Upper lobe of left lung (tissue), 4 donors: ENCODE measurements around the gene PCSK1N.

Experiments used
- EP300 ChIP-seq, 4 donors: sonication (generic); formaldehyde crosslinking; IDR thresholded peaks; one replicate each; pipeline ENCODE4 v1.5.1; 2017; ENCODE audit warnings: antibody characterized with exemption in 4 of 4, control low read depth in 2 of 4
- POLR2A ChIP-seq, 4 donors: fragments of 450-650 bp; IDR thresholded peaks; one replicate each; pipeline ENCODE4 v1.5.1; 2016 to 2017; ENCODE audit warnings: antibody characterized with exemption in 4 of 4, mild to moderate bottlenecking in 2 of 4
- TF ChIP-seq, protein P1 (sequence below), 6 experiments: fragments of 450-650 bp in 4 of 6; fragments of 200-600 bp in 2 of 6; sonication (generic) in 2 of 6; IDR thresholded peaks; one replicate each; pipeline ENCODE4 v1.5.1; 2016 to 2019; ENCODE audit warnings: antibody characterized with exemption in 6 of 6

DNA sequence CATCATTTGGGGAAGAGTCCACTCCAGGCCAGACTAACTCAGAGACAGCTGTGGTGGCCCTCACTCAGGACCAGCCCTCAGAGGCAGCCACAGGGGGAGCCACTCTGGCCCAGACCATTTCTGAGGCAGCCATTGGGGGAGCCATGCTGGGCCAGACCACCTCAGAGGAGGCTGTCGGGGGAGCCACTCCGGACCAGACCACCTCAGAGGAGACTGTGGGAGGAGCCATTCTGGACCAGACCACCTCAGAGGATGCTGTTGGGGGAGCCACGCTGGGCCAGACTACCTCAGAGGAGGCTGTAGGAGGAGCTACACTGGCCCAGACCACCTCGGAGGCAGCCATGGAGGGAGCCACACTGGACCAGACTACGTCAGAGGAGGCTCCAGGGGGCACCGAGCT is 12.4 kb downstream of the PCSK1N start:
- TF ChIP-seq, protein P1, sequence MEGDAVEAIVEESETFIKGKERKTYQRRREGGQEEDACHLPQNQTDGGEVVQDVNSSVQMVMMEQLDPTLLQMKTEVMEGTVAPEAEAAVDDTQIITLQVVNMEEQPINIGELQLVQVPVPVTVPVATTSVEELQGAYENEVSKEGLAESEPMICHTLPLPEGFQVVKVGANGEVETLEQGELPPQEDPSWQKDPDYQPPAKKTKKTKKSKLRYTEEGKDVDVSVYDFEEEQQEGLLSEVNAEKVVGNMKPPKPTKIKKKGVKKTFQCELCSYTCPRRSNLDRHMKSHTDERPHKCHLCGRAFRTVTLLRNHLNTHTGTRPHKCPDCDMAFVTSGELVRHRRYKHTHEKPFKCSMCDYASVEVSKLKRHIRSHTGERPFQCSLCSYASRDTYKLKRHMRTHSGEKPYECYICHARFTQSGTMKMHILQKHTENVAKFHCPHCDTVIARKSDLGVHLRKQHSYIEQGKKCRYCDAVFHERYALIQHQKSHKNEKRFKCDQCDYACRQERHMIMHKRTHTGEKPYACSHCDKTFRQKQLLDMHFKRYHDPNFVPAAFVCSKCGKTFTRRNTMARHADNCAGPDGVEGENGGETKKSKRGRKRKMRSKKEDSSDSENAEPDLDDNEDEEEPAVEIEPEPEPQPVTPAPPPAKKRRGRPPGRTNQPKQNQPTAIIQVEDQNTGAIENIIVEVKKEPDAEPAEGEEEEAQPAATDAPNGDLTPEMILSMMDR (IDR thresholded peaks at IDR 0.05), result no peak
- no peak for TF ChIP-seq EP300 (IDR thresholded peaks at IDR 0.05)
- no peak for TF ChIP-seq POLR2A (IDR thresholded peaks at IDR 0.05)
